GM18870 (cell line): ENCODE measurements around the gene RGS6.
A peak's percentile ranks its signal among the peaks of the same experiment; 100 is the strongest.

Source experiments
- ATAC-seq: cut with Tn5 transposase; IDR thresholded peaks from one replicate; pipeline ENCODE4 v1.9.1; 2021; ENCODE audit warnings: moderate library complexity; ENCODE audit not compliant: unreplicated experiment

Gene RGS6

GRCh38 chr14:72488514-72488913 lies 556.3 kb downstream of the RGS6 start:
- ATAC-seq: no peak

- no peak for ATAC-seq
These were observed 560.0 kb downstream of the RGS6 start for GRCh38 chr14:72492196-72492595.

GRCh38 chr14:72495668-72496067 lies 563.4 kb downstream of the RGS6 start:
- no peak for ATAC-seq

- ATAC-seq: no peak
These were observed 566.4 kb downstream of the RGS6 start for GRCh38 chr14:72498646-72499045.

GRCh38 chr14:72499746-72500145 lies 567.5 kb downstream of the RGS6 start:
- ATAC-seq: no peak

- ATAC-seq: no peak
These were observed 568.1 kb downstream of the RGS6 start for GRCh38 chr14:72500234-72500838.

GRCh38 chr14:72501439-72501838 lies 569.2 kb downstream of the RGS6 start:
- ATAC-seq: no peak

GRCh38 chr14:72503271-72503670 lies 571.0 kb downstream of the RGS6 start:
- ATAC-seq: no peak

- ATAC-seq: no peak
These were observed 571.6 kb downstream of the RGS6 start for GRCh38 chr14:72503696-72504368.

- ATAC-seq: no peak
These were observed 578.3 kb downstream of the RGS6 start for GRCh38 chr14:72510566-72510965.

GRCh38 chr14:72512281-72512680 lies 580.1 kb downstream of the RGS6 start:
- ATAC-seq: no peak

- ATAC-seq: no peak
These were observed 580.7 kb downstream of the RGS6 start for GRCh38 chr14:72512925-72513324.

- no peak for ATAC-seq
These were observed 581.1 kb downstream of the RGS6 start for GRCh38 chr14:72513346-72513745.

- no peak for ATAC-seq
These were observed 581.9 kb downstream of the RGS6 start for GRCh38 chr14:72513965-72514659.

GRCh38 chr14:72514660-72515025 lies 582.4 kb downstream of the RGS6 start:
- ATAC-seq: no peak

GRCh38 chr14:72515779-72516770 lies 583.8 kb downstream of the RGS6 start:
- no peak for ATAC-seq

- ATAC-seq: no peak
These were observed 584.9 kb downstream of the RGS6 start for GRCh38 chr14:72516936-72517700.

GRCh38 chr14:72517736-72518135 lies 585.5 kb downstream of the RGS6 start:
- no peak for ATAC-seq

GRCh38 chr14:72518809-72519377 lies 586.7 kb downstream of the RGS6 start:
- peak; percentile 53 for ATAC-seq

- peak; percentile 19 for ATAC-seq
These were observed 587.3 kb downstream of the RGS6 start for GRCh38 chr14:72519543-72519942.
